Osteocyte (in vitro differentiated cells): ENCODE measurements around the gene AP2B1. TPM values are rescaled to one million over a fixed set of nuclear protein-coding genes. Genes with fewer than 3 reads are reported as not detected.

Experiments used
- DNase-seq: peaks from one replicate; pipeline ENCODE4 v3.0.0; 2021; ENCODE audit warnings: mixed read lengths; ENCODE audit not compliant: unreplicated experiment; ENCODE audit errors: extremely low spot score
- H3K27ac Mint-ChIP-seq: one replicate; pipeline ENCODE4 v1.8.0; 2021; ENCODE audit warnings: mild to moderate bottlenecking, mixed read lengths; ENCODE audit not compliant: unreplicated experiment
- H3K27me3 Mint-ChIP-seq: one replicate; pipeline ENCODE4 v1.8.0; 2021; ENCODE audit warnings: mixed read lengths; ENCODE audit not compliant: unreplicated experiment
- H3K36me3 Mint-ChIP-seq: one replicate; pipeline ENCODE4 v1.8.0; 2021; ENCODE audit warnings: mixed read lengths; ENCODE audit not compliant: unreplicated experiment
- H3K4me1 Mint-ChIP-seq: one replicate; pipeline ENCODE4 v1.8.0; 2021; ENCODE audit warnings: mixed read lengths; ENCODE audit not compliant: unreplicated experiment
- H3K4me3 Mint-ChIP-seq: one replicate; pipeline ENCODE4 v1.8.0; 2021; ENCODE audit warnings: mild to moderate bottlenecking, moderate library complexity, mixed read lengths; ENCODE audit not compliant: unreplicated experiment
- H3K9me3 Mint-ChIP-seq: one replicate; pipeline ENCODE4 v1.8.0; 2021; ENCODE audit warnings: mixed read lengths; ENCODE audit not compliant: unreplicated experiment
- CTCF ChIP-seq: fragments of 200-600 bp; sonication (generic); IDR thresholded peaks from 2 replicates; pipeline ENCODE4 v1.5.0; 2021; ENCODE audit warnings: antibody characterized with exemption, mild to moderate bottlenecking, moderate library complexity
- total RNA-seq: library from RNA; stranded (reverse); gene quantifications from 2 replicates; pipeline ENCODE4 v1.2.1, GENCODE V29; 2021

Gene AP2B1
- total RNA-seq, 1 donor from 2014 or later: 201 TPM

GRCh38 chr17:35596530-35597233 is 9.6 kb downstream of the AP2B1 start:
- Mint-ChIP-seq H3K9me3 (no peaks in the 10 kb centered on the region), H3K4me3 (no peak overlapping the region), H3K27me3 (no peaks in the 10 kb centered on the region), H3K4me1 (peaks cover 15% of the 10 kb centered on the region), H3K36me3 (peaks cover 41% of the 10 kb centered on the region), H3K27ac (no peak overlapping the region)
- peak; percentile 22 for TF ChIP-seq CTCF
- no peak for DNase-seq

GRCh38 chr17:35597604-35598003 is 10.5 kb downstream of the AP2B1 start:
- H3K4me3 Mint-ChIP-seq: no peak overlapping the region
- no peak for DNase-seq
- peaks cover 15% of the 10 kb centered on the region for H3K4me1 Mint-ChIP-seq
- H3K36me3 Mint-ChIP-seq: peaks cover 41% of the 10 kb centered on the region
- no peaks in the 10 kb centered on the region for H3K9me3 Mint-ChIP-seq
- TF ChIP-seq CTCF: no peak
- no peak overlapping the region for H3K27ac Mint-ChIP-seq
- no peaks in the 10 kb centered on the region for H3K27me3 Mint-ChIP-seq

- DNase-seq: no peak
- H3K4me3 Mint-ChIP-seq: no peak overlapping the region
These were observed 16.6 kb downstream of the AP2B1 start for GRCh38 chr17:35603674-35604073.

GRCh38 chr17:35605678-35606077 is 18.6 kb downstream of the AP2B1 start:
- H3K9me3 Mint-ChIP-seq: no peaks in the 10 kb centered on the region
- no peak for TF ChIP-seq CTCF
- no peak overlapping the region for H3K27ac Mint-ChIP-seq
- peaks cover 35% of the 10 kb centered on the region for H3K36me3 Mint-ChIP-seq
- no peak for DNase-seq
- no peak overlapping the region for H3K4me3 Mint-ChIP-seq
- no peaks in the 10 kb centered on the region for H3K4me1 Mint-ChIP-seq
- H3K27me3 Mint-ChIP-seq: no peaks in the 10 kb centered on the region

More at GRCh38 chr17:35603674-35604073, 16.6 kb downstream of the AP2B1 start:
- no peak for TF ChIP-seq CTCF
- Mint-ChIP-seq H3K4me1 (no peaks in the 10 kb centered on the region), H3K36me3 (peaks cover 43% of the 10 kb centered on the region), H3K9me3 (no peaks in the 10 kb centered on the region), H3K27me3 (no peaks in the 10 kb centered on the region), H3K27ac (no peak overlapping the region)

GRCh38 chr17:35607239-35607847 is 20.2 kb downstream of the AP2B1 start:
- no peak overlapping the region for H3K4me3 Mint-ChIP-seq
- H3K27ac Mint-ChIP-seq: no peak overlapping the region
- H3K36me3 Mint-ChIP-seq: peaks cover 37% of the 10 kb centered on the region
- no peaks in the 10 kb centered on the region for H3K9me3 Mint-ChIP-seq
- DNase-seq: no peak
- no peak for TF ChIP-seq CTCF
- H3K4me1 Mint-ChIP-seq: no peaks in the 10 kb centered on the region
- no peaks in the 10 kb centered on the region for H3K27me3 Mint-ChIP-seq
